GM23338 (cell line): ENCODE data around the gene SPECC1. TPM values are rescaled to one million over a fixed set of nuclear protein-coding genes. Genes with fewer than 3 reads are reported as not detected.
"Not testable (repeated sequence)": the region's sequence is repeated elsewhere in the genome, so short reads cannot be mapped to it uniquely, and the experiment has no call there.

ENCODE experiments used
- ATAC-seq: fragments of 200-7000 bp; cut with Tn5 transposase; 3 replicates; pipeline ENCODE4 v1.9.1; 2020
- DNase-seq: peaks from one replicate; pipeline ENCODE4 v3.0.0-alpha.2; 2015; ENCODE audit warnings: low spot score
- H2AFZ ChIP-seq: fragments of 200-600 bp; sonication (generic); 2 replicates; pipeline ENCODE4 v1.8.0; 2016; ENCODE audit warnings: antibody characterized with exemption, mild to moderate bottlenecking, moderate library complexity
- H3F3A ChIP-seq: fragments of 200-600 bp; sonication (generic); replicated peaks from 2 replicates; pipeline ENCODE4 v1.8.0; 2017; ENCODE audit warnings: antibody characterized with exemption, mixed run types, low read depth
- H3K27ac ChIP-seq: fragments of 200-600 bp; sonication (generic); 2 replicates; pipeline ENCODE4 v1.6.1; 2016; ENCODE audit warnings: low read depth
- H3K27me3 ChIP-seq: fragments of 200-600 bp; sonication (generic); 2 replicates; pipeline ENCODE4 v1.8.0; 2016; ENCODE audit warnings: mild to moderate bottlenecking, mixed run types, moderate library complexity; ENCODE audit not compliant: insufficient read depth
- H3K36me3 ChIP-seq: fragments of 200-600 bp; sonication (generic); 2 replicates; pipeline ENCODE4 v1.8.0; 2016; ENCODE audit warnings: mild to moderate bottlenecking; ENCODE audit not compliant: insufficient read depth
- H3K4me1 ChIP-seq: fragments of 200-600 bp; sonication (generic); 2 replicates; pipeline ENCODE4 v1.8.0; 2016; ENCODE audit warnings: mild to moderate bottlenecking, moderate library complexity; ENCODE audit not compliant: insufficient read depth
- H3K4me2 ChIP-seq: fragments of 200-600 bp; sonication (generic); 2 replicates; pipeline ENCODE4 v1.7.1; 2017; ENCODE audit warnings: mixed run types
- H3K4me3 ChIP-seq: fragments of 200-600 bp; sonication (generic); 2 replicates; pipeline ENCODE4 v1.6.1; 2016; ENCODE audit warnings: mixed run types
- H3K79me2 ChIP-seq: fragments of 200-600 bp; sonication (generic); replicated peaks from 2 replicates; pipeline ENCODE4 v1.8.0; 2017; ENCODE audit warnings: mild to moderate bottlenecking; ENCODE audit not compliant: insufficient read depth
- H3K9me2 ChIP-seq: fragments of 200-600 bp; sonication (generic); 2 replicates; pipeline ENCODE4 v1.8.0; 2017; ENCODE audit not compliant: insufficient read depth
- H4K20me1 ChIP-seq: fragments of 200-600 bp; sonication (generic); replicated peaks from 2 replicates; pipeline ENCODE4 v1.8.0; 2017; ENCODE audit warnings: mild to moderate bottlenecking; ENCODE audit not compliant: insufficient read depth
- H3K27ac Mint-ChIP-seq: 2 replicates; pipeline ENCODE4 v1.8.0; 2020; ENCODE audit warnings: inconsistent platforms, mild to moderate bottlenecking, moderate library complexity, mixed read lengths
- H3K27me3 Mint-ChIP-seq: 3 replicates; pipeline ENCODE4 v1.8.0; 2022; ENCODE audit warnings: low read depth, mild to moderate bottlenecking, moderate library complexity, mixed read lengths, inconsistent platforms; ENCODE audit not compliant: insufficient read depth, poor library complexity
- H3K36me3 Mint-ChIP-seq: 3 replicates; pipeline ENCODE4 v1.8.0; 2021; ENCODE audit warnings: low read depth, mild to moderate bottlenecking, inconsistent platforms, moderate library complexity, mixed read lengths
- H3K4me1 Mint-ChIP-seq: 3 replicates; pipeline ENCODE4 v1.8.0; 2020; ENCODE audit warnings: mild to moderate bottlenecking, inconsistent platforms, mixed read lengths
- H3K4me3 Mint-ChIP-seq: 3 replicates; pipeline ENCODE4 v1.8.0; 2021; ENCODE audit warnings: moderate library complexity, mild to moderate bottlenecking, inconsistent platforms, mixed read lengths
- H3K9me3 Mint-ChIP-seq: 3 replicates; pipeline ENCODE4 v1.8.0; 2020; ENCODE audit warnings: moderate library complexity, mild to moderate bottlenecking, inconsistent platforms, mixed read lengths
- CREB1 ChIP-seq: fragments of 250-450 bp; sonication (Bioruptor Pico); IDR thresholded peaks from 2 replicates; pipeline ENCODE4 v1.5.0; 2020; ENCODE audit warnings: low read depth, mild to moderate bottlenecking, moderate library complexity
- CTCF ChIP-seq, 2 experiments: fragments of 200-600 bp in 1 of 2; sonication (generic) in 1 of 2; conservative IDR thresholded peaks; 2 replicates each; pipeline versions ENCODE4 v1.5.1 to v1.6.1; 2016 to 2017; ENCODE audit warnings: antibody characterized with exemption in 2 of 2, low read depth in 2 of 2, mild to moderate bottlenecking in 2 of 2, moderate library complexity in 1 of 2
- EZH2 ChIP-seq: fragments of 200-600 bp; sonication (generic); IDR thresholded peaks from one replicate; pipeline ENCODE4 v1.8.0; 2017; ENCODE audit warnings: antibody characterized with exemption, mild to moderate bottlenecking, low read depth; ENCODE audit not compliant: unreplicated experiment
- EZH2phosphoT487 ChIP-seq: fragments of 200-600 bp; sonication (generic); IDR thresholded peaks from one replicate; pipeline ENCODE4 v1.8.1; 2018; ENCODE audit warnings: antibody characterized with exemption; ENCODE audit not compliant: unreplicated experiment
- JUNB ChIP-seq: IDR thresholded peaks from one replicate; pipeline ENCODE4 v1.6.1; 2016; ENCODE audit warnings: antibody characterized with exemption; ENCODE audit not compliant: unreplicated experiment
- NANOG ChIP-seq: IDR thresholded peaks from 2 replicates; pipeline ENCODE4 v1.6.1; 2016; ENCODE audit warnings: antibody characterized with exemption, borderline replicate concordance
- STAT1 ChIP-seq: IDR thresholded peaks from one replicate; pipeline ENCODE4 v1.6.1; 2016; ENCODE audit warnings: antibody characterized with exemption; ENCODE audit not compliant: unreplicated experiment
- ZNF114 ChIP-seq: fragments of 250-450 bp; sonication (Bioruptor Pico); IDR thresholded peaks from 2 replicates; pipeline ENCODE4 v1.5.0; 2020; ENCODE audit warnings: mild to moderate bottlenecking, moderate library complexity
- ZNF331 ChIP-seq: fragments of 250-450 bp; sonication (Bioruptor Pico); IDR thresholded peaks from 2 replicates; pipeline ENCODE4 v1.5.0; 2020; ENCODE audit warnings: low read depth, mild to moderate bottlenecking, moderate library complexity
- polyA plus RNA-seq: library from polyadenylated mRNA; unstranded; fragments of >200 nt; fragmentation: Nextera tagmentation; extraction: Ambion mirVana; gene quantifications from 2 replicates; pipeline ENCODE4 v1.2.1, GENCODE V29; 2016
- total RNA-seq: library from RNA; depleted of rRNA; stranded (reverse); fragments of >200 nt; shearing (Covaris generic); gene quantifications from 2 replicates; pipeline ENCODE4 v1.2.3, GENCODE V29; 2014
- TF ChIP-seq, protein P1 (sequence below): IDR thresholded peaks from 2 replicates; pipeline ENCODE4 v1.6.1; 2016; ENCODE audit warnings: antibody characterized with exemption

Gene SPECC1
- total and polyA plus RNA-seq, 2 experiments from 2014 or later: 42.6 to 101 TPM

DNA sequence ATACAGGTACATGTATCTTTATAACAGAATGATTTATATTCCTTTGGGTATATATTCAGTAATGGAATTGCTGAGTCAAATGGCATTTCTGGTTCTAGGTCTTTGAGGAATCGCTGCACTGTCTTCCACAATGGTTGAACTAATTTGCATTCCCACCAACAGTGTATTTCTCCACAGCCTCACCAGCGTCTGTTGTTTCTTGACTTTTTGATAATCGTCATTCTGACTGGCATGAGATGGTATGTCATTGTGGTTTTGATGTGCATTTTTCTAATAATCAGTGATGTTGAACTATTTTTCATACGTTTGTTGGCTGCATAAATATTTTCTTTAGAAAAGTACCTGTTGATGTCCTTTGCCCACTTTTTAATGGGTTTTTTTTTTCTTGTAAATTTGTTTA is 156.4 kb downstream of the SPECC1 start:
- peaks cover 99% of the 10 kb centered on the region for H3K79me2 ChIP-seq
- H3K27me3 ChIP-seq, ATAC-seq, H3K27me3 Mint-ChIP-seq, H2AFZ ChIP-seq, DNase-seq, H3K9me3 Mint-ChIP-seq, H3F3A ChIP-seq, H3K9me2 ChIP-seq, H3K27ac ChIP-seq, H3K4me3 Mint-ChIP-seq, H3K36me3 ChIP-seq, H3K4me3 ChIP-seq, H3K27ac Mint-ChIP-seq: not testable (repeated sequence)
- peaks cover 20% of the 10 kb centered on the region for H4K20me1 ChIP-seq
- 0 out of 2 replicates have a peak overlapping the region, but pooled peaks have one; percentile 5 for H3K4me2 ChIP-seq
- peaks cover 16% of the 10 kb centered on the region for H3K4me1 ChIP-seq
- peaks cover 13% of the 10 kb centered on the region; the same call in 2 of the 3 replicates for H3K36me3 Mint-ChIP-seq
- H3K4me1 Mint-ChIP-seq: peaks cover 21% of the 10 kb centered on the region

GRCh38 chr17:20170085-20170484 is 160.9 kb downstream of the SPECC1 start:
- H3K27me3 ChIP-seq: no peaks in the 10 kb centered on the region
- peaks cover 54% of the 10 kb centered on the region for H3K4me1 ChIP-seq
- TF ChIP-seq STAT1: no peak
- no peak for TF ChIP-seq CTCF (conservative IDR thresholded peaks at IDR 0.05; ENCODE audit: low read depth in 2 of 2)
- no peak for TF ChIP-seq ZNF114 (CRISPR knock-in tag)
- no peak for TF ChIP-seq CREB1 (CRISPR knock-in tag)
- TF ChIP-seq, protein P1, sequence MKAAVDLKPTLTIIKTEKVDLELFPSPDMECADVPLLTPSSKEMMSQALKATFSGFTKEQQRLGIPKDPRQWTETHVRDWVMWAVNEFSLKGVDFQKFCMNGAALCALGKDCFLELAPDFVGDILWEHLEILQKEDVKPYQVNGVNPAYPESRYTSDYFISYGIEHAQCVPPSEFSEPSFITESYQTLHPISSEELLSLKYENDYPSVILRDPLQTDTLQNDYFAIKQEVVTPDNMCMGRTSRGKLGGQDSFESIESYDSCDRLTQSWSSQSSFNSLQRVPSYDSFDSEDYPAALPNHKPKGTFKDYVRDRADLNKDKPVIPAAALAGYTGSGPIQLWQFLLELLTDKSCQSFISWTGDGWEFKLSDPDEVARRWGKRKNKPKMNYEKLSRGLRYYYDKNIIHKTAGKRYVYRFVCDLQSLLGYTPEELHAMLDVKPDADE: no peak
- TF ChIP-seq JUNB: no peak
- TF ChIP-seq NANOG: no peak
- no peak for TF ChIP-seq ZNF331
- TF ChIP-seq EZH2phosphoT487: no peak
- TF ChIP-seq EZH2: no peak
- H4K20me1 ChIP-seq: peaks cover 3% of the 10 kb centered on the region; the same call in 1 of the 2 replicates
- Mint-ChIP-seq H3K27me3 (peaks cover 3% of the 10 kb centered on the region), H3K36me3 (no peaks in the 10 kb centered on the region), H3K27ac (no peak overlapping the region), H3K4me3 (no peak overlapping the region), H3K9me3 (no peaks in the 10 kb centered on the region), H3K4me1 (peaks cover 53% of the 10 kb centered on the region)
- no peaks in the 10 kb centered on the region; the same call in 1 of the 2 replicates for H3F3A ChIP-seq
- ATAC-seq: no peak
- no peak for DNase-seq
- no peak overlapping the region for H2AFZ ChIP-seq
- no peak overlapping the region for H3K27ac ChIP-seq
- no peak overlapping the region for H3K4me2 ChIP-seq
- no peaks in the 10 kb centered on the region for H3K9me2 ChIP-seq
- H3K79me2 ChIP-seq: peaks cover 100% of the 10 kb centered on the region
- no peak overlapping the region for H3K4me3 ChIP-seq
- H3K36me3 ChIP-seq: no peaks in the 10 kb centered on the region
